Measurements from ENCODE around the gene SLC15A3. TPM values are rescaled to one million over a fixed set of nuclear protein-coding genes. Genes with fewer than 3 reads are reported as not detected.

The SLC15A3 gene
- total RNA-seq, 2 donors from 2014 or later, result 3.3 to 19.4 TPM

DNA sequence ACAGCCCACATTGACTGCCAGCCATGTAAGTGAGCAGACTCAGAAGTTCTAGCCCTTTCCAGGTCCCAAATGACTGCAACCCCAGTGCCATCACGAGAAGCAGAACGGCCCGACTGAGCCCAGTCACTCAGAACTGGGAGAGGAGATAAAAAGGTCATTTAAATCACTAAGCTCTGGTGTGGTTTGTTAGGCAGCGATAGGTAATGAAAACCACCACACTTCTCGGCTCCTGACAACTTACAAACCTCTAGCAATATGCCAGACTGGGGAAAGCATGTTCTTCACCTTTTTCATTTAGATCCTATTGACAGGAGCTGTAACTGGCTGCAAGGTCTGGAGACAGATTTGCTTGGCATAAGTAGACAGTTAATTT is 6.7 kb downstream of the SLC15A3 start:
- no peak for DNase-seq (ENCODE audit: low spot score)
- no peaks in the 10 kb centered on the region for H3K9me3 ChIP-seq
- H3K4me1 ChIP-seq (replicated peaks), result no peaks in the 10 kb centered on the region
- no peak overlapping the region for H3K4me3 ChIP-seq
- WGBS, result 90% methylated on average over 5 of the region's 5 CpGs
- TF ChIP-seq POLR2A (IDR thresholded peaks at IDR 0.05), result no peak
- intact Hi-C loops (cut with DNase I), result no loop called here
- H3K27me3 ChIP-seq (replicated peaks; ENCODE audit: insufficient read depth), result no peaks in the 10 kb centered on the region
- H3K36me3 ChIP-seq, result no peaks in the 10 kb centered on the region
- no peak overlapping the region for H3K27ac ChIP-seq

DNA sequence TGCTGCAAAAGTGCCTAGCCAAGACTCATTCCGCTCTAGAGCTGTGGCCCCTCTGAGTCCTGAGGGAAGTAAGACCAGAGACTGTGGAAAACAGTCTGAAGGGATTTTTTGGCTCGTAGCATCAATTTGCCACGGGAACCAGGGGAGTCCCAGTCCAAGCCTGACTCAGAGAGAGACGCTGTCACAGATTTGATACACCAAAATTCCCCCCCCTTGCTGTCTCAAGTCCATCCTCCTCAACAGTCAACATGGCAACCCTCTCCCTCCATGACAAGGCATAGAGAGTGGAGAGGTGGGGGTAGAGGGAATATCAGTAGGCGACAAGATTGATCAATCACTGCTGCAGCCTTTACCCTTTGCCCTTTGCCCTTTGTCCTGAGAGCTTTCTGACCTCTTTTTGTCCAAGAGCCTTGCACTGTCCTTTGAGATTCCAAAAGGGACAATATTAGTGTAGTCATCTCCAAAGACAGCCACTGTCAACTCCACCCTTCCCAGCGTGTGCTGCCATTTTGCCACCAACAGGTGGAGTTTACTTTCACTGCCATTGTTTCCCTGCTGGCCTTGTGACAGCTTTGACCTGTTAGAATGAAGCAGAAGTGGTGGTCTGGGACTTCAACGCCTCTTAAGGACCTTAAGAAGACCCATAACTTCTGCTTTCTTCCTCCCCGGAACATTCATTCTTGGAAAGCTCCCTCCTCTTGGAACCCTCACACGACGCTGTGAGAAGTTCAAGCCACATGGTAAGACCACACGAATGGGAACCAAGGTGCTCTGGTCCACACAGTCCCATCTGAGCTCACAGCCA is 7.3 kb downstream of the SLC15A3 start:
- Histone ChIP-seq H3K27me3 (replicated peaks; ENCODE audit: insufficient read depth) (no peaks in the 10 kb centered on the region), H3K4me1 (replicated peaks) (no peaks in the 10 kb centered on the region), H3K36me3 (no peaks in the 10 kb centered on the region), H3K27ac (no peak overlapping the region), H3K4me3 (no peak overlapping the region), H3K9me3 (no peaks in the 10 kb centered on the region)
- intact Hi-C loops (cut with DNase I), result no loop called here
- no peak for TF ChIP-seq POLR2AphosphoS5 (IDR thresholded peaks at IDR 0.05)
- TF ChIP-seq, protein P1, sequence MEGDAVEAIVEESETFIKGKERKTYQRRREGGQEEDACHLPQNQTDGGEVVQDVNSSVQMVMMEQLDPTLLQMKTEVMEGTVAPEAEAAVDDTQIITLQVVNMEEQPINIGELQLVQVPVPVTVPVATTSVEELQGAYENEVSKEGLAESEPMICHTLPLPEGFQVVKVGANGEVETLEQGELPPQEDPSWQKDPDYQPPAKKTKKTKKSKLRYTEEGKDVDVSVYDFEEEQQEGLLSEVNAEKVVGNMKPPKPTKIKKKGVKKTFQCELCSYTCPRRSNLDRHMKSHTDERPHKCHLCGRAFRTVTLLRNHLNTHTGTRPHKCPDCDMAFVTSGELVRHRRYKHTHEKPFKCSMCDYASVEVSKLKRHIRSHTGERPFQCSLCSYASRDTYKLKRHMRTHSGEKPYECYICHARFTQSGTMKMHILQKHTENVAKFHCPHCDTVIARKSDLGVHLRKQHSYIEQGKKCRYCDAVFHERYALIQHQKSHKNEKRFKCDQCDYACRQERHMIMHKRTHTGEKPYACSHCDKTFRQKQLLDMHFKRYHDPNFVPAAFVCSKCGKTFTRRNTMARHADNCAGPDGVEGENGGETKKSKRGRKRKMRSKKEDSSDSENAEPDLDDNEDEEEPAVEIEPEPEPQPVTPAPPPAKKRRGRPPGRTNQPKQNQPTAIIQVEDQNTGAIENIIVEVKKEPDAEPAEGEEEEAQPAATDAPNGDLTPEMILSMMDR (IDR thresholded peaks at IDR 0.05), result no peak
- TF ChIP-seq POLR2A (IDR thresholded peaks at IDR 0.05), result no peak
- no peak for DNase-seq (ENCODE audit: low spot score)
- WGBS, result 90% methylated on average over 11 of the region's 11 CpGs

DNA sequence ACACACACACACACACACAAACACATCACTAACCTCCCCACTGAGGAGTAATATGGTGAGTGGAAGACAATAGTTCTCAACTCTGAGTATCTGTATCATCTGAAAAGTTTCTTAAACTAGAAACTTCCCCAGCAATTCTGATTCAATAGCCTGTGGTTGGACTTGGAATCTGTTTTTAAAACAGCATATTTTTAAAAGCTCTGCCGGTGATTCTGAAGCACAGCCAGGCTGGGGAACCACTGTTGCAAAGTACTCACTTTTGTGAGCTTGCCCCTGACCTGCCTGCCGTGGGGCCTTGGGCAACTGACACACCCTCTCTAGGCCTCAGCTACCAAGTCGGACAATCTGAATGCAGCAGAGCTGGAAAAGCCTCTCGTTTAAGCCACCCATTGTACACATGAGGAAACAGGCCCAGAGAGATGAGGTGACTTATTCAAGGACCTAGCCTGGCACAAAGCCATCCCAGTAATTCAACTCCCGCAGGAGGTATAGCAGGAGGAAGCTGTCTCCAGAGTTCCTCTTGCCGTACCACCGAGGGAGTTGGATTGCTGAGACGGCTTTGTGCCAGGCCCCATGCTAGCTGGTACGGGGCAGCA is 8.9 kb downstream of the SLC15A3 start:
- intact Hi-C loops (cut with DNase I), result no loop called here
- 33% methylated on average over 9 of the region's 9 CpGs for WGBS
- H3K36me3 ChIP-seq, result no peaks in the 10 kb centered on the region
- H3K27me3 ChIP-seq (replicated peaks; ENCODE audit: insufficient read depth), result no peaks in the 10 kb centered on the region
- H3K27ac ChIP-seq, result no peak overlapping the region
- H3K9me3 ChIP-seq, result no peaks in the 10 kb centered on the region
- peak; percentile 79 for DNase-seq (ENCODE audit: low spot score)
- H3K4me3 ChIP-seq, result no peak overlapping the region
- TF ChIP-seq, protein P1 (IDR thresholded peaks at IDR 0.05), result no peak
- TF ChIP-seq POLR2A (IDR thresholded peaks at IDR 0.05), result no peak
- TF ChIP-seq POLR2AphosphoS5 (IDR thresholded peaks at IDR 0.05), result peak; percentile 38
- no peaks in the 10 kb centered on the region for H3K4me1 ChIP-seq (replicated peaks)

- Histone ChIP-seq H3K9me3 (no peaks in the 10 kb centered on the region), H3K27ac (no peak overlapping the region), H3K4me1 (replicated peaks) (no peaks in the 10 kb centered on the region), H3K27me3 (replicated peaks; ENCODE audit: insufficient read depth) (no peaks in the 10 kb centered on the region), H3K36me3 (no peaks in the 10 kb centered on the region), H3K4me3 (no peak overlapping the region)
- DNase-seq (ENCODE audit: low spot score), result no peak
- WGBS, result 63% methylated on average over 4 of the region's 4 CpGs
- no peak for TF ChIP-seq POLR2A (IDR thresholded peaks at IDR 0.05)
- TF ChIP-seq, protein P1 (IDR thresholded peaks at IDR 0.05), result no peak
- TF ChIP-seq POLR2AphosphoS5 (IDR thresholded peaks at IDR 0.05), result no peak
- intact Hi-C loops (cut with DNase I), result no loop called here
Measured at GRCh38 chr11:60942219-60942618, 9.8 kb downstream of the SLC15A3 start.

DNA sequence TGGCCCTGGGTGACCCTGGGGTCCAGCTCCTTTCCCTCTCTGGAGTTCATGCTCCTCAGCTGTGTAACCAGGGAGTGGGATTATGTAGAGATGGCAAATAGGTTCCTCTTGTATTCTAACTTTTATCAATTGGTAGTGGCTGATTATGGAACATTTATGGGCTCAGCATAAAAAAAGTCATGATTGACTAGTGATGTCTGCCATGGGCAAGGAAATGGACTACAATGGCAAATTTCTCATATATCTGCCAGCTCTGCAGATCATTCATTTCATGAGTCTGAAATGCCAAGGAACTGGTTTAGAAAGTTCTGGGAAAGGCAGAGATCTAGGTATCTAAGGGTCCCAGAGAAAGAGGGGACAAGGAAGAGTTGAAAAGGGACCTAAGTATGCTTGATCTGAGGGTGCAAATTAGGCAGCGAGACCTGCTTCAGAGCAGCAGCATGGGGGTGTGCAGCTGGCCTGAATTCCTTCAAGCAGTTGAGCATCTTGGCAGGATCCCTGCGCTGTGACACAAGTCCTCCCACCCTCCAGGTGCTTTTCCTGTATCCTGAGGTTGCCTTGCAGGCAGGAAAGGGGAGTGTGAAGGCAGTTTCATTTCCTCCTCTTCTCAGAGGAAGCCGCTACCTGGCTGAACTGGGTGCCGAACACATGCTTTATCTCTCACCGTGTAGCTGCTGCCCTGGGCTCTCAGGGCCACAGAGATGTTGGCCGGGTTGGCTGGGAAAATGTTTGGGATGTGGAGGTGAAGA is 10.4 kb downstream of the SLC15A3 start:
- no peaks in the 10 kb centered on the region for H3K27me3 ChIP-seq (replicated peaks; ENCODE audit: insufficient read depth)
- H3K27ac ChIP-seq, result no peak overlapping the region
- no peaks in the 10 kb centered on the region for H3K4me1 ChIP-seq (replicated peaks)
- no peak for DNase-seq (ENCODE audit: low spot score)
- H3K36me3 ChIP-seq, result no peaks in the 10 kb centered on the region
- 80% methylated on average over 6 of the region's 6 CpGs for WGBS
- TF ChIP-seq POLR2AphosphoS5 (IDR thresholded peaks at IDR 0.05) (no peak), POLR2A (IDR thresholded peaks at IDR 0.05) (no peak)
- TF ChIP-seq, protein P1 (IDR thresholded peaks at IDR 0.05), result no peak
- H3K9me3 ChIP-seq, result no peaks in the 10 kb centered on the region
- intact Hi-C loops (cut with DNase I), result no loop called here
- no peak overlapping the region for H3K4me3 ChIP-seq

All from prostate gland (tissue), 2 donors.